H9 (cell line): ENCODE results near the gene AP1S3. TPM values are rescaled to one million over a fixed set of nuclear protein-coding genes. Genes with fewer than 3 reads are reported as not detected.
A peak's percentile ranks its signal among the peaks of the same experiment; 100 is the strongest.

Experiments
- DNase-seq: peaks from one replicate; pipeline ENCODE4 v3.0.0-alpha.2; 2017
- H2AFZ ChIP-seq: one replicate; pipeline ENCODE4 v1.6.1; 2013; ENCODE audit warnings: mild to moderate bottlenecking, low read length, control low read depth, moderate library complexity
- H2AK5ac ChIP-seq: 2 replicates; pipeline ENCODE4 v1.6.1; 2013; ENCODE audit warnings: low read length, control low read depth, mixed read lengths; ENCODE audit not compliant: insufficient read length
- H2BK120ac ChIP-seq: one replicate; pipeline ENCODE4 v1.6.1; 2013; ENCODE audit warnings: low read depth, mild to moderate bottlenecking, low read length, control low read depth, inconsistent platforms; ENCODE audit not compliant: poor library complexity, severe bottlenecking
- H2BK12ac ChIP-seq: 2 replicates; pipeline ENCODE4 v1.6.1; 2013; ENCODE audit warnings: low read length, control low read depth, mixed read lengths, low read depth; ENCODE audit not compliant: insufficient read length
- H2BK15ac ChIP-seq: 2 replicates; pipeline ENCODE4 v1.6.1; 2013; ENCODE audit warnings: low read depth, low read length, control low read depth
- H2BK20ac ChIP-seq: one replicate; pipeline ENCODE4 v1.6.1; 2013; ENCODE audit warnings: low read depth, mild to moderate bottlenecking, low read length, control low read depth, inconsistent platforms; ENCODE audit not compliant: poor library complexity, severe bottlenecking
- H2BK5ac ChIP-seq: 2 replicates; pipeline ENCODE4 v1.6.1; 2013; ENCODE audit warnings: low read length, control low read depth, mixed read lengths; ENCODE audit not compliant: insufficient read length
- H3K14ac ChIP-seq: 2 replicates; pipeline ENCODE4 v1.6.1; 2013; ENCODE audit warnings: low read length, control low read depth; ENCODE audit not compliant: insufficient read depth
- H3K18ac ChIP-seq: 2 replicates; pipeline ENCODE4 v1.6.1; 2013; ENCODE audit warnings: low read depth, mild to moderate bottlenecking, mixed read lengths, low read length, control low read depth; ENCODE audit not compliant: insufficient read length
- H3K23ac ChIP-seq: 2 replicates; pipeline ENCODE4 v1.6.1; 2013; ENCODE audit warnings: low read length, control low read depth, mixed read lengths, low read depth; ENCODE audit not compliant: insufficient read length
- H3K23me2 ChIP-seq: 2 replicates; pipeline ENCODE4 v1.6.1; 2013; ENCODE audit warnings: low read depth, mild to moderate bottlenecking, mixed read lengths, low read length, control low read depth; ENCODE audit not compliant: insufficient read length, poor library complexity, severe bottlenecking
- H3K27ac ChIP-seq: 2 replicates; pipeline ENCODE4 v1.5.1; 2013; ENCODE audit warnings: low read length, control low read depth, mixed read lengths, low read depth; ENCODE audit not compliant: insufficient read length
- H3K27me3 ChIP-seq: 2 replicates; pipeline ENCODE4 v1.6.1; 2013; ENCODE audit warnings: low read length, control low read depth, inconsistent platforms; ENCODE audit not compliant: insufficient read depth
- H3K4ac ChIP-seq: 2 replicates; pipeline ENCODE4 v1.6.1; 2013; ENCODE audit warnings: low read depth, mild to moderate bottlenecking, control low read depth, inconsistent platforms, low read length, moderate library complexity
- H3K4me1 ChIP-seq: 2 replicates; pipeline ENCODE4 v1.6.1; 2013; ENCODE audit warnings: low read length, control low read depth, inconsistent platforms; ENCODE audit not compliant: insufficient read depth
- H3K4me2 ChIP-seq: 2 replicates; pipeline ENCODE4 v1.6.1; 2013; ENCODE audit warnings: low read length, control low read depth, mixed read lengths; ENCODE audit not compliant: insufficient read length, insufficient read depth
- H3K56ac ChIP-seq: 2 replicates; pipeline ENCODE4 v1.6.1; 2013; ENCODE audit warnings: low read depth, mild to moderate bottlenecking, mixed read lengths, low read length, control low read depth; ENCODE audit not compliant: insufficient read length
- H3K79me1 ChIP-seq: 2 replicates; pipeline ENCODE4 v1.6.1; 2013; ENCODE audit warnings: low read depth, mild to moderate bottlenecking, moderate library complexity, low read length, control low read depth, inconsistent platforms; ENCODE audit not compliant: insufficient read depth, poor library complexity, severe bottlenecking
- H3K79me2 ChIP-seq: 2 replicates; pipeline ENCODE4 v1.6.1; 2013; ENCODE audit warnings: low read length, control low read depth, inconsistent platforms; ENCODE audit not compliant: insufficient read depth
- H3K9ac ChIP-seq: 2 replicates; pipeline ENCODE4 v1.6.1; 2013; ENCODE audit warnings: low read length, control low read depth, mixed read lengths; ENCODE audit not compliant: insufficient read length; ENCODE audit errors: extremely low read depth
- H3K9me3 ChIP-seq: one replicate; pipeline ENCODE4 v1.6.1; 2013; ENCODE audit warnings: low read depth, low read length, inconsistent platforms; ENCODE audit not compliant: control insufficient read depth
- H3T11ph ChIP-seq: one replicate; pipeline ENCODE4 v1.6.1; 2013; ENCODE audit warnings: mild to moderate bottlenecking, low read length, control low read depth, inconsistent platforms
- H4K20me1 ChIP-seq: one replicate; pipeline ENCODE4 v1.6.1; 2013; ENCODE audit not compliant: control insufficient read depth, insufficient read length, insufficient read depth
- H4K5ac ChIP-seq: 2 replicates; pipeline ENCODE4 v1.6.1; 2013; ENCODE audit warnings: low read depth, mild to moderate bottlenecking, mixed read lengths, low read length, control low read depth; ENCODE audit not compliant: insufficient read length
- H4K8ac ChIP-seq: replicated peaks from 2 replicates; pipeline ENCODE4 v1.6.1; 2013; ENCODE audit warnings: low read length, control low read depth, mixed read lengths, low read depth; ENCODE audit not compliant: insufficient read length
- H4K91ac ChIP-seq: 2 replicates; pipeline ENCODE4 v1.6.1; 2013; ENCODE audit warnings: low read depth, mild to moderate bottlenecking, moderate library complexity, mixed read lengths, low read length, control low read depth; ENCODE audit not compliant: insufficient read length
- H3K27ac Mint-ChIP-seq, 3 experiments: 2 replicates in 2 of 3; 3 replicates in 1 of 3; pipeline ENCODE4 v1.8.0; 2020 to 2021; ENCODE audit warnings: mixed read lengths in 3 of 3, mild to moderate bottlenecking in 1 of 3, moderate library complexity in 1 of 3
- H3K27me3 Mint-ChIP-seq: 2 replicates; pipeline ENCODE4 v1.8.0; 2021; ENCODE audit warnings: low read depth, mild to moderate bottlenecking, moderate library complexity, mixed read lengths
- H3K36me3 Mint-ChIP-seq, 3 experiments: 2 replicates in 2 of 3; 3 replicates in 1 of 3; pipeline ENCODE4 v1.8.0; 2020 to 2021; ENCODE audit warnings: low read depth in 3 of 3, mixed read lengths in 3 of 3; ENCODE audit not compliant: insufficient read depth in 1 of 3
- H3K4me1 Mint-ChIP-seq, 2 experiments: 2 replicates each; pipeline ENCODE4 v1.8.0; 2020; ENCODE audit warnings: mixed read lengths in 2 of 2
- H3K4me3 Mint-ChIP-seq, 2 experiments: 2 replicates in 1 of 2; 3 replicates in 1 of 2; pipeline ENCODE4 v1.8.0; 2020 to 2021; ENCODE audit warnings: mild to moderate bottlenecking in 2 of 2, mixed read lengths in 2 of 2, moderate library complexity in 1 of 2
- H3K9me3 Mint-ChIP-seq, 2 experiments: 2 replicates in 1 of 2; 3 replicates in 1 of 2; pipeline ENCODE4 v1.8.0; 2020; ENCODE audit warnings: mild to moderate bottlenecking in 2 of 2, mixed read lengths in 2 of 2, moderate library complexity in 1 of 2
- CTCF ChIP-seq: fragments of 200-600 bp; sonication (generic); conservative IDR thresholded peaks from 3 replicates; pipeline ENCODE4 v1.8.0; 2021; ENCODE audit warnings: antibody characterized with exemption, mild to moderate bottlenecking
- WGBS: extraction: QIAGEN DNeasy Blood & Tissue Kit; methylation state at CpG from one replicate; pipeline ENCODE4 v1.1.7; 2013; ENCODE audit warnings: missing lambda C conversion rate, low lambda C conversion rate, mixed read lengths; ENCODE audit not compliant: insufficient read length; ENCODE audit errors: extremely low coverage; 5-methylcytosine and 5-hydroxymethylcytosine counted together
- total RNA-seq: library from RNA; stranded (reverse); gene quantifications from 2 replicates; pipeline ENCODE4 v1.2.1, GENCODE V29; 2021

The AP1S3 gene
- total RNA-seq, 1 experiment from 2014 or later, result 8.7 TPM

DNA sequence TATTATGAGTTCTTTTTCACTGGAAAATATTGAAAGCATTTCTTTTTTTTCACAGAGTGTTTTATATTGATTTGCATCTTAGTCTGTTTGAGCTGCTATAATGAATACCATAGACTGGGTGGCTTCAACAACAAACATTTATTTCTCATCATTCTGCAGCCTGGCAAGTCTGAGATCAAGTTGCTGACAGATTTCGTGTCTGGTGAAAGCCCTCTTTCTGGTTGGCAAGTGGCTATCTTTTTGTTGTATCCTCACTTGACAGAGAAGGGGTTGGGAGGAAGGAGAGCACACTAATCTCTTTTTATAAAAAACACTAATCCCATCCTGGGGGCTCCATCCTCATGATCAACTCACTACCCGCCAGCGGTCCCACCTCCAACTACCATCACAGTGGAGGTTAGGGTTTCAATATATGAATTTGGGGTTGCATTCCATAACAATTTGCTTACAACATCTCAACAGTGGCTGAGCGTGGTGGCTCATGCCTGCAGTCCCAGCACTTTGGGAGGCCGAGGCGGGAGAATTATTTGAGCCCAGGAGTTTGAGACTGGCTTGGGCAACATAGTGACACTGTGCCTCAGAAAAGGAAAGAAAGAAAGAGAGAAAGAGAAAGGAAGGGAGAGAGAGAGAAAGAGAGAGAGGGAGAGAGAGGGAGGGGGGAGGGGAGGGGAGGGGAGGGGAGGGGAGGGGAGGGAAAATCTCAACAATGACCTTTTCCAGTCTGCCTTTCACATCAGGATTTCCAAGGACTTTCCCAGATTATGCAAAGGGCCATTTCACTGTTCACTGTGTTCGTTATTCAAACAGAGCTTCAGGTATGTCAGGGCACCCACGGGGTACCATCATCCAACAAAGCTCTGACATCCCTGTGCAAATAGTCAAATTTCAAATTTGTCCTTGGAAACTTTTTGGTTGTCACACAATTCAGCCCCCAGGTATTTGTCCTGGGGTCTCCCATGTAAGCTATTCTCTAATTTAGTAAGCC lies 111.1 kb downstream of the AP1S3 start:
- Histone ChIP-seq H3K27ac (peak overlapping the region; percentile 89), H4K91ac (no peak overlapping the region), H3K9ac (no peak overlapping the region), H3K27me3 (no peaks in the 10 kb centered on the region), H3K4me1 (peaks cover 7% of the 10 kb centered on the region; the same call in 1 of the 2 replicates), H2BK12ac (no peak overlapping the region), H3K18ac (no peak overlapping the region), H4K8ac (no peak overlapping the region), H3K9me3 (no peaks in the 10 kb centered on the region), H2AFZ (no peak overlapping the region), H3T11ph (no peak overlapping the region), H3K79me2 (peaks cover 6% of the 10 kb centered on the region; the same call in 1 of the 2 replicates), H3K23me2 (peaks cover 8% of the 10 kb centered on the region), H3K79me1 (peaks cover 2% of the 10 kb centered on the region), H3K14ac (0 out of 2 replicates have a peak overlapping the region, but pooled peaks have one; percentile 24), H2BK20ac (no peak overlapping the region), H4K20me1 (no peaks in the 10 kb centered on the region), H2BK15ac (no peak overlapping the region), H3K56ac (no peak overlapping the region), H3K23ac (no peak overlapping the region), H2BK120ac (no peak overlapping the region), H2BK5ac (no peak overlapping the region), H2AK5ac (no peak overlapping the region), H3K4me2 (no peak overlapping the region), H3K4ac (no peak overlapping the region), H4K5ac (no peak overlapping the region)
- DNase-seq, result no peak
- WGBS, result no CpG with 5 or more reads among the region's 8 CpGs
- Mint-ChIP-seq H3K27ac (peak overlapping the region; percentile 95 to 99 (median 97)), H3K9me3 (peaks cover 0 to 3% of the 10 kb centered on the region in 2 experiments; a peak in 1 of 5 replicates), H3K4me3 (peak overlapping the region; percentile 40 to 91; a peak in 3 of 5 replicates), H3K4me1 (peaks cover 42 to 51% of the 10 kb centered on the region in 2 experiments), H3K36me3 (peaks cover 1 to 16% (median 7%) of the 10 kb centered on the region in 3 experiments; a peak in 3 of 7 replicates), H3K27me3 (no peaks in the 10 kb centered on the region)
- TF ChIP-seq CTCF, result no peak
